HepG2 (cell line): ENCODE results near the gene MED25. TPM values are rescaled to one million over a fixed set of nuclear protein-coding genes. Genes with fewer than 3 reads are reported as not detected.

ENCODE experiments used
- FOXC1 ChIP-seq: sonication (generic); formaldehyde crosslinking; IDR thresholded peaks from 2 replicates; pipeline ENCODE4 v1.8.0; 2022; ENCODE audit warnings: mild to moderate bottlenecking, missing genetic modification reagents, borderline replicate concordance
- KDM3A ChIP-seq: IDR thresholded peaks from 2 replicates; pipeline ENCODE4 v1.6.1; 2018; ENCODE audit warnings: low read depth, missing compliant biosample characterization
- MBD4 ChIP-seq: IDR thresholded peaks from 2 replicates; pipeline ENCODE4 v1.6.1; 2012; ENCODE audit warnings: low read length, inconsistent platforms, borderline replicate concordance
- POLR2AphosphoS2 ChIP-seq: IDR thresholded peaks from 2 replicates; pipeline ENCODE4 v1.6.1; 2011; ENCODE audit warnings: low read depth, low read length, improper control_type of control experiment
- SALL2 ChIP-seq: sonication (generic); formaldehyde crosslinking; IDR thresholded peaks from 2 replicates; pipeline ENCODE4 v1.8.1; 2023; ENCODE audit warnings: mild to moderate bottlenecking, missing genetic modification reagents, inconsistent platforms
- SP140L ChIP-seq: sonication (generic); formaldehyde crosslinking; IDR thresholded peaks from 2 replicates; pipeline ENCODE4 v1.4.0; 2020; ENCODE audit warnings: missing genetic modification reagents, borderline replicate concordance
- TBX2 ChIP-seq: sonication (generic); formaldehyde crosslinking; IDR thresholded peaks from 2 replicates; pipeline ENCODE4 v1.5.0; 2020; ENCODE audit warnings: missing genetic modification reagents, mild to moderate bottlenecking, borderline replicate concordance
- ZNF124 ChIP-seq: sonication (generic); formaldehyde crosslinking; IDR thresholded peaks from 2 replicates; pipeline ENCODE4 v1.4.0; 2020; ENCODE audit warnings: missing genetic modification reagents
- ZNF354B ChIP-seq: sonication (generic); formaldehyde crosslinking; IDR thresholded peaks from 2 replicates; pipeline ENCODE4 v1.8.0; 2022; ENCODE audit warnings: mild to moderate bottlenecking, missing genetic modification reagents
- ZNF558 ChIP-seq: sonication (generic); formaldehyde crosslinking; IDR thresholded peaks from 2 replicates; pipeline ENCODE4 v1.9.0; 2022; ENCODE audit warnings: mild to moderate bottlenecking, missing genetic modification reagents, borderline replicate concordance
- ZNF562 ChIP-seq: sonication (generic); formaldehyde crosslinking; IDR thresholded peaks from 2 replicates; pipeline ENCODE4 v1.8.0; 2022; ENCODE audit warnings: missing genetic modification reagents, borderline replicate concordance
- ZSCAN21 ChIP-seq: sonication (generic); formaldehyde crosslinking; IDR thresholded peaks from 2 replicates; pipeline ENCODE4 v1.8.0; 2022; ENCODE audit warnings: mild to moderate bottlenecking, missing genetic modification reagents, moderate library complexity, borderline replicate concordance
- polyA plus RNA-seq, 8 experiments: library from polyadenylated mRNA; depleted of rRNA in 3 of 8; stranded (reverse) in 7 of 8; unstranded in 1 of 8; fragments of >200 nt; fragmentation: Illumina TruSeq in 4 of 8; extraction: Trizol in 4 of 8; gene quantifications; 2 replicates each; pipeline versions ENCODE4 v1.2.1 to v1.2.3, GENCODE V29; 2011 to 2016; ENCODE audit warnings: low read depth in 4 of 8, missing spikeins in 1 of 8, mixed read lengths in 1 of 8; ENCODE audit not compliant: insufficient read depth in 1 of 8
- total RNA-seq, 5 experiments: library from RNA; depleted of rRNA; stranded (reverse); fragments of >200 nt; fragmentation: Illumina TruSeq; extraction: Trizol; gene quantifications; 2 replicates each; pipeline ENCODE4 v1.2.3, GENCODE V29; 2016; ENCODE audit warnings: low read depth in 1 of 5
- TF ChIP-seq, protein P1 (sequence below): sonication (generic); formaldehyde crosslinking; IDR thresholded peaks from 2 replicates; pipeline ENCODE4 v1.8.0; 2022; ENCODE audit warnings: missing genetic modification reagents, mild to moderate bottlenecking, moderate library complexity, borderline replicate concordance
- TF ChIP-seq, protein P2 (sequence below): sonication (generic); formaldehyde crosslinking; IDR thresholded peaks from 2 replicates; pipeline ENCODE4 v1.4.0; 2020; ENCODE audit warnings: missing genetic modification reagents
- TF ChIP-seq, protein P3 (sequence below): sonication (generic); formaldehyde crosslinking; IDR thresholded peaks from 2 replicates; pipeline ENCODE4 v1.8.1; 2023; ENCODE audit warnings: mild to moderate bottlenecking, missing genetic modification reagents
- TF ChIP-seq, protein P4 (sequence below): IDR thresholded peaks from 2 replicates; pipeline ENCODE4 v1.6.1; 2016; ENCODE audit warnings: missing genetic modification reagents, missing compliant biosample characterization
- TF ChIP-seq, protein P5 (sequence below): sonication (generic); formaldehyde crosslinking; IDR thresholded peaks from 2 replicates; pipeline ENCODE4 v1.5.1; 2020; ENCODE audit warnings: missing genetic modification reagents, mild to moderate bottlenecking, borderline replicate concordance

The MED25 gene
- total and polyA plus RNA-seq, 2 of the 13 experiments (the other 11 are each of a cell fraction or from before 2014, with no cell fraction given): 11.1 to 15.1 TPM

DNA sequence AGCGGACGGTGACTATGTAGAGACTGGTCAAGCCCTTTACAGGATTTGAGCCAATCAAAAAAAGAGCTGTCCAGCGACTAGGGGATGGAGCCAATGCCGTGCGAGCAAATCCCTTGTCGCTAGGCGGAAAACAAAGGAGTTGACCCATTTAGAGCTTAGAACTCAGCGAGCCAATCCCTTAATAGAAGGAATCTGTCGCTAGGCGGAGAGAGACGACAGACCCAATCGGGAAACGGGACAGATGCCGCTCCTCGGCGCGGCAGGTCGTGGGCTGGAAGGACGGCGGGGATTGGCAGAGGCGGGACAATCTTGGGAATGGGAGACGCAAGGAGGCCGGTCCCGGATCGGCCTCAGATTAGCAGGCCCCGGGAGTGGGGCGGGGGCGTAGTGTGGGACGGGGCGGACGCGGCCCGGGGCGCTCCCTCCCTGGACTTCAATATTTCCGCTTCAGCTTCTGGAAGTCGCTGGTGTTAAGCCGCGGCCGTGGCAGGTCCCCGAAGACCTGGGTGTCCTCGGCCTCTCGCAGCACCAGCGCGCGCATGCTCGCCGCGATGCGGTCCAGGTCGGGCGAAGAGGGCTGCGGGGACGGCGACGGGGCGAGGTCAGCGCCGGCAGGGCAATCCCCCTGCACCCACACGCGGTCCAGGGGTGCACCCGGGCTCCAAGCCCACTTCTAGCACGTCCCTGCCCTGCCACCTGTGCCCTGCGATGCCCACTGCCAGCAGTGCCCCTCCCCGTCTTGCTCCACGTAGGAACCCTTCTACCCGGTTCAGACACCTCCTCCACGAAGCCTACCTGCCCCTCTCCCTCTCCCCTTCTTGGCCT lies 51.6 kb downstream of the MED25 start (continued):
- TF ChIP-seq MBD4: no peak
- TF ChIP-seq SALL2 (CRISPR knock-in tag): no peak; the same call in 1 of the 2 replicates
- TF ChIP-seq, protein P1, sequence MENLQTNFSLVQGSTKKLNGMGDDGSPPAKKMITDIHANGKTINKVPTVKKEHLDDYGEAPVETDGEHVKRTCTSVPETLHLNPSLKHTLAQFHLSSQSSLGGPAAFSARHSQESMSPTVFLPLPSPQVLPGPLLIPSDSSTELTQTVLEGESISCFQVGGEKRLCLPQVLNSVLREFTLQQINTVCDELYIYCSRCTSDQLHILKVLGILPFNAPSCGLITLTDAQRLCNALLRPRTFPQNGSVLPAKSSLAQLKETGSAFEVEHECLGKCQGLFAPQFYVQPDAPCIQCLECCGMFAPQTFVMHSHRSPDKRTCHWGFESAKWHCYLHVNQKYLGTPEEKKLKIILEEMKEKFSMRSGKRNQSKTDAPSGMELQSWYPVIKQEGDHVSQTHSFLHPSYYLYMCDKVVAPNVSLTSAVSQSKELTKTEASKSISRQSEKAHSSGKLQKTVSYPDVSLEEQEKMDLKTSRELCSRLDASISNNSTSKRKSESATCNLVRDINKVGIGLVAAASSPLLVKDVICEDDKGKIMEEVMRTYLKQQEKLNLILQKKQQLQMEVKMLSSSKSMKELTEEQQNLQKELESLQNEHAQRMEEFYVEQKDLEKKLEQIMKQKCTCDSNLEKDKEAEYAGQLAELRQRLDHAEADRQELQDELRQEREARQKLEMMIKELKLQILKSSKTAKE (CRISPR knock-in tag): no peak
- TF ChIP-seq, protein P2, sequence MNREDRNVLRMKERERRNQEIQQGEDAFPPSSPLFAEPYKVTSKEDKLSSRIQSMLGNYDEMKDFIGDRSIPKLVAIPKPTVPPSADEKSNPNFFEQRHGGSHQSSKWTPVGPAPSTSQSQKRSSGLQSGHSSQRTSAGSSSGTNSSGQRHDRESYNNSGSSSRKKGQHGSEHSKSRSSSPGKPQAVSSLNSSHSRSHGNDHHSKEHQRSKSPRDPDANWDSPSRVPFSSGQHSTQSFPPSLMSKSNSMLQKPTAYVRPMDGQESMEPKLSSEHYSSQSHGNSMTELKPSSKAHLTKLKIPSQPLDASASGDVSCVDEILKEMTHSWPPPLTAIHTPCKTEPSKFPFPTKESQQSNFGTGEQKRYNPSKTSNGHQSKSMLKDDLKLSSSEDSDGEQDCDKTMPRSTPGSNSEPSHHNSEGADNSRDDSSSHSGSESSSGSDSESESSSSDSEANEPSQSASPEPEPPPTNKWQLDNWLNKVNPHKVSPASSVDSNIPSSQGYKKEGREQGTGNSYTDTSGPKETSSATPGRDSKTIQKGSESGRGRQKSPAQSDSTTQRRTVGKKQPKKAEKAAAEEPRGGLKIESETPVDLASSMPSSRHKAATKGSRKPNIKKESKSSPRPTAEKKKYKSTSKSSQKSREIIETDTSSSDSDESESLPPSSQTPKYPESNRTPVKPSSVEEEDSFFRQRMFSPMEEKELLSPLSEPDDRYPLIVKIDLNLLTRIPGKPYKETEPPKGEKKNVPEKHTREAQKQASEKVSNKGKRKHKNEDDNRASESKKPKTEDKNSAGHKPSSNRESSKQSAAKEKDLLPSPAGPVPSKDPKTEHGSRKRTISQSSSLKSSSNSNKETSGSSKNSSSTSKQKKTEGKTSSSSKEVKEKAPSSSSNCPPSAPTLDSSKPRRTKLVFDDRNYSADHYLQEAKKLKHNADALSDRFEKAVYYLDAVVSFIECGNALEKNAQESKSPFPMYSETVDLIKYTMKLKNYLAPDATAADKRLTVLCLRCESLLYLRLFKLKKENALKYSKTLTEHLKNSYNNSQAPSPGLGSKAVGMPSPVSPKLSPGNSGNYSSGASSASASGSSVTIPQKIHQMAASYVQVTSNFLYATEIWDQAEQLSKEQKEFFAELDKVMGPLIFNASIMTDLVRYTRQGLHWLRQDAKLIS (CRISPR knock-in tag): no peak
- TF ChIP-seq, protein P3, sequence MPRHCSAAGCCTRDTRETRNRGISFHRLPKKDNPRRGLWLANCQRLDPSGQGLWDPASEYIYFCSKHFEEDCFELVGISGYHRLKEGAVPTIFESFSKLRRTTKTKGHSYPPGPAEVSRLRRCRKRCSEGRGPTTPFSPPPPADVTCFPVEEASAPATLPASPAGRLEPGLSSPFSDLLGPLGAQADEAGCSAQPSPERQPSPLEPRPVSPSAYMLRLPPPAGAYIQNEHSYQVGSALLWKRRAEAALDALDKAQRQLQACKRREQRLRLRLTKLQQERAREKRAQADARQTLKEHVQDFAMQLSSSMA: no peak
- TF ChIP-seq, protein P4, sequence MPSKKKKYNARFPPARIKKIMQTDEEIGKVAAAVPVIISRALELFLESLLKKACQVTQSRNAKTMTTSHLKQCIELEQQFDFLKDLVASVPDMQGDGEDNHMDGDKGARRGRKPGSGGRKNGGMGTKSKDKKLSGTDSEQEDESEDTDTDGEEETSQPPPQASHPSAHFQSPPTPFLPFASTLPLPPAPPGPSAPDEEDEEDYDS (CRISPR knock-in tag): peak; percentile 69
- peak; percentile 57 for TF ChIP-seq KDM3A
- TF ChIP-seq FOXC1 (CRISPR knock-in tag): peak; percentile 68
- TF ChIP-seq TBX2: peak; percentile 62; the same call in 1 of the 2 replicates
- TF ChIP-seq ZNF558: no peak
- no peak for TF ChIP-seq POLR2AphosphoS2
- no peak for TF ChIP-seq ZNF562 (CRISPR knock-in tag)
- TF ChIP-seq ZSCAN21 (CRISPR knock-in tag): no peak; the same call in 1 of the 2 replicates
- TF ChIP-seq SP140L (CRISPR knock-in tag): no peak
- no peak for TF ChIP-seq ZNF124 (CRISPR knock-in tag)
- TF ChIP-seq, protein P5, sequence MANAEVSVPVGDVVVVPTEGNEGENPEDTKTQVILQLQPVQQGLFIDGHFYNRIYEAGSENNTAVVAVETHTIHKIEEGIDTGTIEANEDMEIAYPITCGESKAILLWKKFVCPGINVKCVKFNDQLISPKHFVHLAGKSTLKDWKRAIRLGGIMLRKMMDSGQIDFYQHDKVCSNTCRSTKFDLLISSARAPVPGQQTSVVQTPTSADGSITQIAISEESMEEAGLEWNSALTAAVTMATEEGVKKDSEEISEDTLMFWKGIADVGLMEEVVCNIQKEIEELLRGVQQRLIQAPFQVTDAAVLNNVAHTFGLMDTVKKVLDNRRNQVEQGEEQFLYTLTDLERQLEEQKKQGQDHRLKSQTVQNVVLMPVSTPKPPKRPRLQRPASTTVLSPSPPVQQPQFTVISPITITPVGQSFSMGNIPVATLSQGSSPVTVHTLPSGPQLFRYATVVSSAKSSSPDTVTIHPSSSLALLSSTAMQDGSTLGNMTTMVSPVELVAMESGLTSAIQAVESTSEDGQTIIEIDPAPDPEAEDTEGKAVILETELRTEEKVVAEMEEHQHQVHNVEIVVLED (CRISPR knock-in tag): peak; percentile 57; the same call in 1 of the 2 replicates
- TF ChIP-seq ZNF354B (CRISPR knock-in tag): no peak
